Measurements from ENCODE around the gene KCNK1.

DNA sequence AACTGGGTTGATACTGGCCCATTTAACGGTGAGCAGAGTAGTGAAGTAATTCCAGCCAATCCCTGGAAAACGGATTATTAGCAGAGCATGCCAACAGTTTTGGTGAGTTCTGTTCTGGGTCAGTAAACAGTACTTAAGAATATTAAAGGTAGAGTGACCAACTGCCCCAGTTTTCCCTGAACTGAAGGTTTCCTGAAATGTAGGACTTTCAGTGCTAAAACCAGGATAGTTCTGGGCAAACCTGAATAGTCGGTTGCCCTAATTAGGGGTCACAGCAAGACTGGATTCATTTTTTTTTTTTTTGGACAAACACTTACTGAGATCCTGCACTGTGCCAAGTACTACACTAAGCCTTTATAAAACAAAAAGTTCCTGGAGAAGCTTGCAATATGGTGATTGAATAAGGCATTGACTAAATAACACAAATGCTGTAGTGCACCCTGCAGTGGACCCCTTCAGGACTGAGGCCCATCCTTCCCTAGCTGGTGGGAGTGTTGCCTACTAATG lies 75.9 kb downstream of the KCNK1 start:
- TF ChIP-seq, protein P1, sequence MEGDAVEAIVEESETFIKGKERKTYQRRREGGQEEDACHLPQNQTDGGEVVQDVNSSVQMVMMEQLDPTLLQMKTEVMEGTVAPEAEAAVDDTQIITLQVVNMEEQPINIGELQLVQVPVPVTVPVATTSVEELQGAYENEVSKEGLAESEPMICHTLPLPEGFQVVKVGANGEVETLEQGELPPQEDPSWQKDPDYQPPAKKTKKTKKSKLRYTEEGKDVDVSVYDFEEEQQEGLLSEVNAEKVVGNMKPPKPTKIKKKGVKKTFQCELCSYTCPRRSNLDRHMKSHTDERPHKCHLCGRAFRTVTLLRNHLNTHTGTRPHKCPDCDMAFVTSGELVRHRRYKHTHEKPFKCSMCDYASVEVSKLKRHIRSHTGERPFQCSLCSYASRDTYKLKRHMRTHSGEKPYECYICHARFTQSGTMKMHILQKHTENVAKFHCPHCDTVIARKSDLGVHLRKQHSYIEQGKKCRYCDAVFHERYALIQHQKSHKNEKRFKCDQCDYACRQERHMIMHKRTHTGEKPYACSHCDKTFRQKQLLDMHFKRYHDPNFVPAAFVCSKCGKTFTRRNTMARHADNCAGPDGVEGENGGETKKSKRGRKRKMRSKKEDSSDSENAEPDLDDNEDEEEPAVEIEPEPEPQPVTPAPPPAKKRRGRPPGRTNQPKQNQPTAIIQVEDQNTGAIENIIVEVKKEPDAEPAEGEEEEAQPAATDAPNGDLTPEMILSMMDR (conservative IDR thresholded peaks at IDR 0.05; ENCODE audit: low read depth, low read length) = no peak
- TF ChIP-seq EZH2 (IDR thresholded peaks at IDR 0.05; ENCODE audit: low read length, unreplicated experiment) (no peak), EZH2phosphoT487 (IDR thresholded peaks at IDR 0.05; ENCODE audit: borderline replicate concordance, low read length) (no peak)

Data from PC-3 (cell line).